Peyer's patch (tissue), 4 donors: Measurements from ENCODE around the gene MEGF6. TPM values are rescaled to one million over a fixed set of nuclear protein-coding genes. Genes with fewer than 3 reads are reported as not detected.

Experiments used
- DNase-seq, 3 donors: peaks; one replicate each; pipeline ENCODE4 v3.0.0-alpha.2; 2017 to 2019
- H3K27ac ChIP-seq, 4 donors: fragments of 200-600 bp; sonication (generic); one replicate each; pipeline ENCODE4 v1.5.1; 2016 to 2019
- H3K27me3 ChIP-seq, 2 donors: fragments of 200-600 bp; sonication (generic); one replicate each; pipeline ENCODE4 v1.5.1; 2019
- H3K36me3 ChIP-seq, 3 donors: fragments of 200-600 bp; sonication (generic); one replicate each; pipeline ENCODE4 v1.5.1; 2016 to 2019
- H3K4me1 ChIP-seq, 4 donors: fragments of 200-600 bp; sonication (generic); one replicate each; pipeline ENCODE4 v1.5.1; 2016 to 2019
- H3K4me3 ChIP-seq, 4 donors: fragments of 200-600 bp; sonication (generic); 1 replicate in 3 of 4; 2 replicates in 1 of 4; pipeline ENCODE4 v1.5.1; 2016 to 2019; ENCODE audit warnings: mild to moderate bottlenecking in 1 of 4
- H3K9me3 ChIP-seq, 4 donors: fragments of 200-600 bp; sonication (generic); one replicate each; pipeline ENCODE4 v1.5.1; 2016 to 2019; ENCODE audit warnings: mild to moderate bottlenecking in 1 of 4
- CTCF ChIP-seq, 6 experiments: fragments of 450-650 bp in 4 of 6; fragments of 200-600 bp in 2 of 6; sonication (generic) in 1 of 6; IDR thresholded peaks; one replicate each; pipeline ENCODE4 v1.5.1; 2017 to 2019; ENCODE audit warnings: antibody characterized with exemption in 6 of 6, mild to moderate bottlenecking in 3 of 6, moderate library complexity in 1 of 6
- POLR2A ChIP-seq, 2 donors: fragments of 450-650 bp; IDR thresholded peaks; one replicate each; pipeline ENCODE4 v1.5.1; 2017; ENCODE audit warnings: antibody characterized with exemption in 2 of 2, mild to moderate bottlenecking in 2 of 2, moderate library complexity in 2 of 2
- total RNA-seq, 4 donors: library from RNA; depleted of rRNA; stranded (reverse); fragments of >200 nt; gene quantifications; one replicate each; pipeline ENCODE4 v1.1.0, GENCODE V29; 2016

The MEGF6 gene
- total RNA-seq, 4 donors from 2014 or later = 2.5 to 61.1 (median 11.1) TPM

GRCh38 chr1:3633344-3634058 lies 22.2 kb upstream of the MEGF6 start:
- Histone ChIP-seq H3K27me3 (no peaks in the 10 kb centered on the region), H3K9me3 (no peaks in the 10 kb centered on the region), H3K27ac (no peak overlapping the region), H3K4me1 (no peaks in the 10 kb centered on the region), H3K4me3 (no peak overlapping the region), H3K36me3 (peaks cover 0 to 96% (median 0%) of the 10 kb centered on the region in 3 donors)
- no peak for TF ChIP-seq CTCF (IDR thresholded peaks at IDR 0.05)
- TF ChIP-seq POLR2A (IDR thresholded peaks at IDR 0.05) = no peak
- no peak for DNase-seq

GRCh38 chr1:3632716-3633343 lies 21.5 kb upstream of the MEGF6 start:
- no peak for DNase-seq
- Histone ChIP-seq H3K4me3 (no peak overlapping the region), H3K27me3 (no peaks in the 10 kb centered on the region), H3K36me3 (peaks cover 0 to 96% (median 0%) of the 10 kb centered on the region in 3 donors), H3K27ac (no peak overlapping the region), H3K9me3 (no peaks in the 10 kb centered on the region), H3K4me1 (no peaks in the 10 kb centered on the region)
- no peak for TF ChIP-seq CTCF (IDR thresholded peaks at IDR 0.05)
- TF ChIP-seq POLR2A (IDR thresholded peaks at IDR 0.05) = no peak

GRCh38 chr1:3632298-3632697 lies 21.0 kb upstream of the MEGF6 start:
- DNase-seq = no peak
- Histone ChIP-seq H3K4me1 (no peaks in the 10 kb centered on the region), H3K36me3 (peaks cover 0 to 96% (median 0%) of the 10 kb centered on the region in 3 donors), H3K27me3 (no peaks in the 10 kb centered on the region), H3K9me3 (no peaks in the 10 kb centered on the region), H3K4me3 (no peak overlapping the region), H3K27ac (no peak overlapping the region)
- TF ChIP-seq CTCF (IDR thresholded peaks at IDR 0.05) (no peak), POLR2A (IDR thresholded peaks at IDR 0.05) (no peak)

GRCh38 chr1:3631320-3632260 lies 20.3 kb upstream of the MEGF6 start:
- Histone ChIP-seq H3K4me1 (peaks cover 0 to 2% (median 0%) of the 10 kb centered on the region in 4 donors), H3K27ac (no peak overlapping the region), H3K36me3 (peaks cover 0 to 96% (median 0%) of the 10 kb centered on the region in 3 donors), H3K9me3 (no peaks in the 10 kb centered on the region), H3K27me3 (no peaks in the 10 kb centered on the region), H3K4me3 (no peak overlapping the region)
- TF ChIP-seq POLR2A (IDR thresholded peaks at IDR 0.05) = no peak
- no peak for DNase-seq

GRCh38 chr1:3630914-3631313 lies 19.6 kb upstream of the MEGF6 start:
- no peak for DNase-seq
- TF ChIP-seq POLR2A (IDR thresholded peaks at IDR 0.05) (no peak), CTCF (IDR thresholded peaks at IDR 0.05) (no peak)
- H3K9me3 ChIP-seq = no peaks in the 10 kb centered on the region
- peaks cover 0 to 91% (median 0%) of the 10 kb centered on the region in 3 donors for H3K36me3 ChIP-seq
- H3K27me3 ChIP-seq = no peaks in the 10 kb centered on the region
- H3K27ac ChIP-seq = no peak overlapping the region
- peaks cover 0 to 9% (median 0%) of the 10 kb centered on the region in 4 donors for H3K4me1 ChIP-seq
- no peak overlapping the region for H3K4me3 ChIP-seq
